Neural cell (in vitro differentiated cells): ENCODE measurements around the gene RASAL1. TPM values are rescaled to one million over a fixed set of nuclear protein-coding genes. Genes with fewer than 3 reads are reported as not detected.

Experiments
- H2AFZ ChIP-seq: fragments of 200-600, 300-800 bp; sonication (generic), shearing (Covaris generic); 2 replicates; pipeline ENCODE4 v1.6.0; 2014; ENCODE audit warnings: low read depth, mild to moderate bottlenecking, antibody characterized with exemption, low read length, moderate library complexity
- H3F3A ChIP-seq: fragments of 200-600 bp; shearing (Covaris generic); 2 replicates; pipeline ENCODE4 v1.6.1; 2016; ENCODE audit warnings: mild to moderate bottlenecking, moderate library complexity, mixed read lengths, antibody characterized with exemption, low read length; ENCODE audit not compliant: insufficient read depth, poor library complexity, severe bottlenecking
- H3K27ac ChIP-seq: fragments of 200-600, 300-800 bp; sonication (generic), shearing (Covaris generic); 2 replicates; pipeline ENCODE4 v1.5.1; 2014; ENCODE audit warnings: mild to moderate bottlenecking, low read length, moderate library complexity
- H3K27me3 ChIP-seq: fragments of 300-800, 200-600 bp; sonication (generic), shearing (Covaris generic); 2 replicates; pipeline ENCODE4 v1.6.0; 2014; ENCODE audit warnings: mild to moderate bottlenecking, low read depth, low read length, moderate library complexity; ENCODE audit not compliant: insufficient read depth
- H3K36me3 ChIP-seq: fragments of 300-800, 200-600 bp; sonication (generic), shearing (Covaris generic); 2 replicates; pipeline ENCODE4 v1.5.1; 2014; ENCODE audit warnings: mild to moderate bottlenecking, antibody characterized with exemption, low read length, moderate library complexity; ENCODE audit not compliant: insufficient read depth
- H3K4me2 ChIP-seq: fragments of 300-800, 200-600 bp; sonication (generic), shearing (Covaris generic); 2 replicates; pipeline ENCODE4 v1.6.0; 2014; ENCODE audit warnings: mild to moderate bottlenecking, low read length
- H3K4me3 ChIP-seq: fragments of 300-800, 200-600 bp; sonication (generic), shearing (Covaris generic); 2 replicates; pipeline ENCODE4 v1.5.1; 2014; ENCODE audit warnings: mild to moderate bottlenecking, low read length, moderate library complexity
- H3K79me2 ChIP-seq: fragments of 200-600 bp; shearing (Covaris generic); replicated peaks from 2 replicates; pipeline ENCODE4 v1.6.0; 2014; ENCODE audit warnings: mild to moderate bottlenecking, low read length, moderate library complexity; ENCODE audit not compliant: insufficient read depth
- H3K9ac ChIP-seq: fragments of 300-800, 200-600 bp; sonication (generic), shearing (Covaris generic); 2 replicates; pipeline ENCODE4 v1.6.1; 2016; ENCODE audit warnings: mild to moderate bottlenecking, low read length, mixed read lengths
- H3K9me2 ChIP-seq: fragments of 200-600 bp; shearing (Covaris generic); 2 replicates; pipeline ENCODE4 v1.6.1; 2016; ENCODE audit warnings: mild to moderate bottlenecking, low read length, mixed read lengths; ENCODE audit not compliant: insufficient read depth
- H3K9me3 ChIP-seq: fragments of 200-600, 300-800 bp; sonication (generic), shearing (Covaris generic); 2 replicates; pipeline ENCODE4 v1.6.1; 2016; ENCODE audit warnings: mild to moderate bottlenecking, mixed run types, low read length, moderate library complexity, mixed read lengths
- H4K20me1 ChIP-seq: fragments of 200-600 bp; shearing (Covaris generic); 2 replicates; pipeline ENCODE4 v1.6.1; 2016; ENCODE audit warnings: mild to moderate bottlenecking, mixed run types; ENCODE audit not compliant: insufficient read depth
- CTCF ChIP-seq: fragments of 450-650 bp; IDR thresholded peaks from 2 replicates; pipeline ENCODE4 v1.5.1; 2014; ENCODE audit warnings: antibody characterized with exemption, mild to moderate bottlenecking, moderate library complexity; ENCODE audit not compliant: poor library complexity, severe bottlenecking
- EP300 ChIP-seq: fragments of 450-650 bp; conservative IDR thresholded peaks from 2 replicates; pipeline ENCODE4 v1.6.1; 2014; ENCODE audit warnings: antibody characterized with exemption, mild to moderate bottlenecking, moderate library complexity; ENCODE audit not compliant: poor library complexity, severe bottlenecking
- EZH2 ChIP-seq: fragments of 200-600, 300-800 bp; shearing (Covaris generic), sonication (generic); IDR thresholded peaks from 2 replicates; pipeline ENCODE4 v1.6.1; 2014; ENCODE audit warnings: antibody characterized with exemption, low read length, borderline replicate concordance, mild to moderate bottlenecking; ENCODE audit not compliant: insufficient read depth, poor library complexity, severe bottlenecking
- MXI1 ChIP-seq: fragments of 450-650 bp; conservative IDR thresholded peaks from 2 replicates; pipeline ENCODE4 v1.6.1; 2014; ENCODE audit warnings: antibody characterized with exemption, mild to moderate bottlenecking; ENCODE audit not compliant: poor library complexity, severe bottlenecking
- POLR2AphosphoS5 ChIP-seq: IDR thresholded peaks from 2 replicates; pipeline ENCODE4 v1.6.1; 2012
- RAD21 ChIP-seq: fragments of 450-650 bp; conservative IDR thresholded peaks from 2 replicates; pipeline ENCODE4 v1.6.1; 2014; ENCODE audit warnings: antibody characterized with exemption, mild to moderate bottlenecking, moderate library complexity
- SMC3 ChIP-seq: fragments of 450-650 bp; conservative IDR thresholded peaks from 2 replicates; pipeline ENCODE4 v1.6.1; 2014; ENCODE audit warnings: antibody characterized with exemption, mild to moderate bottlenecking, moderate library complexity; ENCODE audit not compliant: poor library complexity
- TAF1 ChIP-seq: IDR thresholded peaks from 2 replicates; pipeline ENCODE4 v1.6.1; 2012; ENCODE audit warnings: low read depth
- polyA plus RNA-seq: library from polyadenylated mRNA; depleted of rRNA; stranded (reverse); fragments of >200 nt; gene quantifications from 2 replicates; pipeline ENCODE4 v1.2.3, GENCODE V29; 2014
- TF ChIP-seq, protein P1 (sequence below): IDR thresholded peaks from 2 replicates; pipeline ENCODE4 v1.6.1; 2012; ENCODE audit warnings: borderline replicate concordance

Gene RASAL1
- polyA plus RNA-seq, 1 donor from 2014 or later: 0.15 TPM

- Histone ChIP-seq H3K79me2 (peaks cover 23% of the 10 kb centered on the region), H3K9me2 (no peaks in the 10 kb centered on the region), H3K9ac (no peak overlapping the region), H3K27ac (no peak overlapping the region), H3K36me3 (no peaks in the 10 kb centered on the region), H3K27me3 (no peaks in the 10 kb centered on the region), H3K9me3 (no peaks in the 10 kb centered on the region), H3K4me2 (peak overlapping the region; percentile 18), H3F3A (no peaks in the 10 kb centered on the region), H3K4me3 (peak overlapping the region; percentile 81), H4K20me1 (peaks cover 4% of the 10 kb centered on the region), H2AFZ (no peak overlapping the region)
- TF ChIP-seq, protein P1, sequence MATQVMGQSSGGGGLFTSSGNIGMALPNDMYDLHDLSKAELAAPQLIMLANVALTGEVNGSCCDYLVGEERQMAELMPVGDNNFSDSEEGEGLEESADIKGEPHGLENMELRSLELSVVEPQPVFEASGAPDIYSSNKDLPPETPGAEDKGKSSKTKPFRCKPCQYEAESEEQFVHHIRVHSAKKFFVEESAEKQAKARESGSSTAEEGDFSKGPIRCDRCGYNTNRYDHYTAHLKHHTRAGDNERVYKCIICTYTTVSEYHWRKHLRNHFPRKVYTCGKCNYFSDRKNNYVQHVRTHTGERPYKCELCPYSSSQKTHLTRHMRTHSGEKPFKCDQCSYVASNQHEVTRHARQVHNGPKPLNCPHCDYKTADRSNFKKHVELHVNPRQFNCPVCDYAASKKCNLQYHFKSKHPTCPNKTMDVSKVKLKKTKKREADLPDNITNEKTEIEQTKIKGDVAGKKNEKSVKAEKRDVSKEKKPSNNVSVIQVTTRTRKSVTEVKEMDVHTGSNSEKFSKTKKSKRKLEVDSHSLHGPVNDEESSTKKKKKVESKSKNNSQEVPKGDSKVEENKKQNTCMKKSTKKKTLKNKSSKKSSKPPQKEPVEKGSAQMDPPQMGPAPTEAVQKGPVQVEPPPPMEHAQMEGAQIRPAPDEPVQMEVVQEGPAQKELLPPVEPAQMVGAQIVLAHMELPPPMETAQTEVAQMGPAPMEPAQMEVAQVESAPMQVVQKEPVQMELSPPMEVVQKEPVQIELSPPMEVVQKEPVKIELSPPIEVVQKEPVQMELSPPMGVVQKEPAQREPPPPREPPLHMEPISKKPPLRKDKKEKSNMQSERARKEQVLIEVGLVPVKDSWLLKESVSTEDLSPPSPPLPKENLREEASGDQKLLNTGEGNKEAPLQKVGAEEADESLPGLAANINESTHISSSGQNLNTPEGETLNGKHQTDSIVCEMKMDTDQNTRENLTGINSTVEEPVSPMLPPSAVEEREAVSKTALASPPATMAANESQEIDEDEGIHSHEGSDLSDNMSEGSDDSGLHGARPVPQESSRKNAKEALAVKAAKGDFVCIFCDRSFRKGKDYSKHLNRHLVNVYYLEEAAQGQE: no peak
- TF ChIP-seq CTCF: no peak
- no peak for TF ChIP-seq TAF1
- no peak for TF ChIP-seq EZH2
- no peak for TF ChIP-seq EP300
- no peak for TF ChIP-seq SMC3
- no peak for TF ChIP-seq RAD21
These were observed 77.0 kb downstream of the RASAL1 start for GRCh38 chr12:113058553-113058952.

DNA sequence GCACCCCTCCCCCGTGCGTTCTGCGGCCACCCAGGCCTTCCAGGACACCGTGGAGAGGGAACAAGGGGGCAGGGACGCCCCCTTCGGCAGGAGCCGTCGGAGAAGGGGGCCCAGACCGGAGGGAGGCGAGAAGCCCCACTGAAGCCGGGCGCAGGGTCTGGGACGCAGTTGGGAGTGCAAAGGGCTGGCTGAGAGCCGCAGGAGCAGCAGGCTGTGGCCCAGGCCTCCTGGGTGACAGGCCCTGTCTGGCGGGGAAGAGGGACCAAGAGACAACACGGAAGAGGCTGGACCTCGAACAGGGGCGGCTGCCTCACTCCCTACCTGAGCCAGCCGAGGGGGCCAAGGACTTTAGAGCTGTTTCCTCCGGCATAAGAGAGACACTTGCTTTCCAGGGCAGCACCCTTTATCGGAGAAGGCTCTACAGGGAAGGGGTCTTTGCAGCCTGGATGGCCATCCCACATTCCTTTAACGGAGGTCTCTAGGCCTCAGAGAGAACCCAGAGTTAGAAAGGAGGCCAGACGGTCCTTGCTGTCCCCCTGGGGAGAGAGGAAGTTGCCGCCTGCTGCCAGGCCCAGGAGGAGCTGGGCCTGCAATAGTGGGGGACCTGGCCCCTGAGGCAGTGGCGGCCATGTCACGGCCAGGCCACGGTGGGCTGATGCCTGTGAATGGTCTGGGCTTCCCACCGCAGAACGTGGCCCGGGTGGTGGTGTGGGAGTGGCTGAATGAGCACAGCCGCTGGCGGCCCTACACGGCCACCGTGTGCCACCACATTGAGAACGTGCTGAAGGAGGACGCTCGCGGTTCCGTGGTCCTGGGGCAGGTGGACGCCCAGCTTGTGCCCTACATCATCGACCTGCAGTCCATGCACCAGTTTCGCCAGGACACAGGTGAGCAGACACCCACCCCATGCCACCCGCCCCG lies 77.7 kb downstream of the RASAL1 start:
- no peaks in the 10 kb centered on the region for H3F3A ChIP-seq
- peak overlapping the region; percentile 73 for H3K4me2 ChIP-seq
- H3K79me2 ChIP-seq: peaks cover 23% of the 10 kb centered on the region
- no peaks in the 10 kb centered on the region for H3K9me3 ChIP-seq
- peak overlapping the region; percentile 93 for H3K9ac ChIP-seq
- peak overlapping the region; percentile 74 for H3K27ac ChIP-seq
- no peak for TF ChIP-seq EZH2
- TF ChIP-seq, protein P1: no peak
- TF ChIP-seq CTCF: no peak
- TF ChIP-seq SMC3: no peak
- no peak for TF ChIP-seq TAF1
- TF ChIP-seq RAD21: no peak
- no peak for TF ChIP-seq MXI1
- no peak for TF ChIP-seq POLR2AphosphoS5
- TF ChIP-seq EP300: no peak
- peak overlapping the region; percentile 81 for H3K4me3 ChIP-seq
- no peaks in the 10 kb centered on the region for H3K27me3 ChIP-seq
- no peaks in the 10 kb centered on the region for H3K9me2 ChIP-seq
- H4K20me1 ChIP-seq: peaks cover 4% of the 10 kb centered on the region
- no peaks in the 10 kb centered on the region for H3K36me3 ChIP-seq
- H2AFZ ChIP-seq: no peak overlapping the region
